H1 (cell line): ENCODE measurements around the gene PITPNB. TPM values are rescaled to one million over a fixed set of nuclear protein-coding genes. Genes with fewer than 3 reads are reported as not detected.

Experiments
- CTCF ChIA-PET: fragments of 300-600 bp; sonication (Branson Sonifier 250); formaldehyde crosslinking; loops from one replicate; lab custom pipeline; 2021; ENCODE audit not compliant: partially characterized antibody; lab: Charles Lee
- POLR2A ChIA-PET: fragments of 300-600 bp; sonication (Branson Sonifier 250); formaldehyde crosslinking; loops from one replicate; lab custom pipeline; 2021; ENCODE audit warnings: inconsistent platforms; ENCODE audit not compliant: partially characterized antibody; lab: Charles Lee
- DNase-seq, 2 experiments: peaks; one replicate each; pipeline versions ENCODE4 v3.0.0 to v3.0.0-alpha.2; 2010 to 2022; ENCODE audit warnings: low spot score in 2 of 2, low read depth in 1 of 2, mixed read lengths in 1 of 2
- FAIRE-seq: peaks from 2 replicates; lab custom pipeline; 2011; peaks lifted over from hg19 to GRCh38; lab: Jason Lieb, UNC
- H2AFZ ChIP-seq: 2 replicates; pipeline ENCODE4 v1.8.1; 2012; ENCODE audit warnings: low read length, inconsistent platforms
- H2AK5ac ChIP-seq: 2 replicates; pipeline ENCODE4 v1.6.1; 2013; ENCODE audit warnings: low read depth, low read length
- H2BK120ac ChIP-seq: replicated peaks from 2 replicates; pipeline ENCODE3; 2013; ENCODE audit warnings: low read depth, low read length, inconsistent platforms
- H2BK12ac ChIP-seq: 2 replicates; pipeline ENCODE4 v1.6.1; 2013; ENCODE audit warnings: low read depth, low read length
- H2BK15ac ChIP-seq: 2 replicates; pipeline ENCODE4 v1.6.1; 2013; ENCODE audit warnings: low read length
- H2BK20ac ChIP-seq: 2 replicates; pipeline ENCODE4 v1.6.1; 2013; ENCODE audit warnings: low read length
- H2BK5ac ChIP-seq: 2 replicates; pipeline ENCODE4 v1.6.1; 2013; ENCODE audit warnings: low read depth, low read length
- H3K14ac ChIP-seq: 2 replicates; pipeline ENCODE4 v1.6.1; 2013; ENCODE audit warnings: inconsistent platforms; ENCODE audit not compliant: insufficient read length
- H3K18ac ChIP-seq: 2 replicates; pipeline ENCODE4 v1.6.1; 2013; ENCODE audit warnings: low read length; ENCODE audit errors: extremely low read depth
- H3K23ac ChIP-seq: 2 replicates; pipeline ENCODE4 v1.6.1; 2013; ENCODE audit warnings: inconsistent platforms; ENCODE audit not compliant: insufficient read length
- H3K23me2 ChIP-seq: 2 replicates; pipeline ENCODE4 v1.6.1; 2013; ENCODE audit warnings: low read depth, low read length
- H3K27ac ChIP-seq: 2 replicates; pipeline ENCODE4 v1.6.1; 2011; ENCODE audit warnings: low read depth, low read length, inconsistent platforms
- H3K27me3 ChIP-seq, 4 experiments: replicated peaks in 1 of 4; 1 replicate in 1 of 4; 2 replicates in 3 of 4; pipeline versions ENCODE4 v1.6.1 to v1.8.1; 2011 to 2013; ENCODE audit warnings: low read length in 3 of 4, mild to moderate bottlenecking in 3 of 4, inconsistent platforms in 2 of 4, mixed read lengths in 2 of 4, moderate library complexity in 1 of 4; ENCODE audit not compliant: control insufficient read depth in 3 of 4, insufficient read depth in 3 of 4; ENCODE audit errors: extremely low read depth in 1 of 4
- H3K36me3 ChIP-seq, 4 experiments: 2 replicates each; pipeline versions ENCODE4 v1.6.1 to v1.8.1; 2011 to 2013; ENCODE audit warnings: mild to moderate bottlenecking in 4 of 4, low read length in 3 of 4, moderate library complexity in 2 of 4, control low read depth in 1 of 4, inconsistent platforms in 1 of 4; ENCODE audit not compliant: insufficient read depth in 4 of 4, control insufficient read depth in 2 of 4
- H3K4ac ChIP-seq: replicated peaks from 2 replicates; pipeline ENCODE3; 2013; ENCODE audit warnings: low read length, low read depth, mixed read lengths, inconsistent platforms; ENCODE audit not compliant: insufficient read length
- H3K4me1 ChIP-seq, 4 experiments: replicated peaks in 1 of 4; 1 replicate in 1 of 4; 2 replicates in 3 of 4; pipeline versions ENCODE4 v1.6.1 to v1.8.1; 2011 to 2013; ENCODE audit warnings: low read length in 3 of 4, inconsistent platforms in 2 of 4, mixed read lengths in 1 of 4; ENCODE audit not compliant: insufficient read depth in 4 of 4, control insufficient read depth in 3 of 4
- H3K4me2 ChIP-seq, 2 experiments: 2 replicates each; pipeline versions ENCODE4 v1.6.1 to v1.8.1; 2011 to 2013; ENCODE audit warnings: low read depth in 2 of 2, low read length in 2 of 2, control low read depth in 1 of 2, inconsistent platforms in 1 of 2, mild to moderate bottlenecking in 1 of 2; ENCODE audit not compliant: insufficient read depth in 1 of 2
- H3K4me3 ChIP-seq, 4 experiments: fragments of 200-600, 300-600 bp in 1 of 4; sonication (generic), shearing (Covaris generic), sonication (Bioruptor Twin) in 1 of 4; 2 replicates each; pipeline versions ENCODE4 v1.5.1 to v1.8.1; 2011 to 2016; ENCODE audit warnings: low read length in 4 of 4, low read depth in 3 of 4, control low read depth in 2 of 4, inconsistent platforms in 2 of 4, mild to moderate bottlenecking in 2 of 4, mixed read lengths in 1 of 4, moderate library complexity in 1 of 4; ENCODE audit not compliant: insufficient read depth in 2 of 4; ENCODE audit errors: extremely low read depth in 1 of 4
- H3K56ac ChIP-seq: replicated peaks from 2 replicates; pipeline ENCODE3; 2013; ENCODE audit warnings: low read depth, mild to moderate bottlenecking, mixed read lengths, low read length, inconsistent platforms; ENCODE audit not compliant: insufficient read length
- H3K79me1 ChIP-seq: 2 replicates; pipeline ENCODE4 v1.6.1; 2013; ENCODE audit warnings: low read depth, low read length, control low read depth
- H3K79me2 ChIP-seq, 2 experiments: 2 replicates each; pipeline versions ENCODE4 v1.6.1 to v1.8.1; 2012 to 2013; ENCODE audit warnings: low read length in 2 of 2, mild to moderate bottlenecking in 2 of 2, inconsistent platforms in 1 of 2; ENCODE audit not compliant: insufficient read depth in 2 of 2, control insufficient read depth in 1 of 2
- H3K9ac ChIP-seq, 4 experiments: replicated peaks in 1 of 4; 1 replicate in 1 of 4; 2 replicates in 3 of 4; pipeline versions ENCODE4 v1.6.1 to v1.8.1; 2011 to 2013; ENCODE audit warnings: low read depth in 3 of 4, low read length in 3 of 4, control low read depth in 2 of 4, mild to moderate bottlenecking in 2 of 4, moderate library complexity in 2 of 4, inconsistent platforms in 1 of 4; ENCODE audit errors: extremely low read depth in 1 of 4
- H3K9me3 ChIP-seq, 2 experiments: 2 replicates each; pipeline versions ENCODE4 v1.6.1 to v1.8.1; 2012 to 2013; ENCODE audit warnings: mild to moderate bottlenecking in 2 of 2, moderate library complexity in 2 of 2, control low read depth in 1 of 2, inconsistent platforms in 1 of 2, low read depth in 1 of 2, low read length in 1 of 2, mixed read lengths in 1 of 2; ENCODE audit not compliant: insufficient read depth in 2 of 2
- H4K20me1 ChIP-seq, 2 experiments: replicated peaks in 1 of 2; 2 replicates each; pipeline versions ENCODE3 to v1.8.1; 2011 to 2013; ENCODE audit warnings: inconsistent platforms in 2 of 2, low read length in 2 of 2, mild to moderate bottlenecking in 1 of 2; ENCODE audit not compliant: insufficient read depth in 2 of 2, control insufficient read depth in 1 of 2
- H4K5ac ChIP-seq: 2 replicates; pipeline ENCODE4 v1.6.1; 2013; ENCODE audit warnings: low read length, low read depth, mixed read lengths, inconsistent platforms; ENCODE audit not compliant: insufficient read length
- H4K8ac ChIP-seq: 2 replicates; pipeline ENCODE4 v1.8.0; 2013; ENCODE audit warnings: mild to moderate bottlenecking, moderate library complexity, low read length, inconsistent platforms; ENCODE audit not compliant: insufficient read depth; ENCODE audit errors: extremely low read depth
- H4K91ac ChIP-seq: replicated peaks from 2 replicates; pipeline ENCODE3; 2013; ENCODE audit warnings: low read length, mixed read lengths, inconsistent platforms; ENCODE audit not compliant: insufficient read length
- ASH2L ChIP-seq: fragments of 200-600, 300-600 bp; sonication (generic); IDR thresholded peaks from one replicate; pipeline ENCODE4 v1.7.1; 2017; ENCODE audit warnings: low read length
- BRCA1 ChIP-seq: IDR thresholded peaks from 2 replicates; pipeline ENCODE4 v1.6.1; 2012; ENCODE audit warnings: low read depth, low read length, improper control_type of control experiment
- CREB1 ChIP-seq: IDR thresholded peaks from 2 replicates; pipeline ENCODE4 v1.6.1; 2012; ENCODE audit warnings: inconsistent platforms
- CTBP2 ChIP-seq: IDR thresholded peaks from 2 replicates; pipeline ENCODE4 v1.7.0; 2011; ENCODE audit warnings: borderline replicate concordance, mild to moderate bottlenecking, moderate library complexity, mixed read lengths, low read length; ENCODE audit not compliant: insufficient read depth, insufficient read length
- GTF2F1 ChIP-seq: IDR thresholded peaks from 2 replicates; pipeline ENCODE4 v1.6.1; 2012; ENCODE audit warnings: low read depth, low read length, improper control_type of control experiment, borderline replicate concordance
- HDAC2 ChIP-seq, 2 experiments: fragments of 300-600 bp in 1 of 2; sonication (generic) in 1 of 2; IDR thresholded peaks; 2 replicates each; pipeline ENCODE4 v1.6.1; 2011 to 2012; ENCODE audit warnings: low read depth in 2 of 2, low read length in 2 of 2, mild to moderate bottlenecking in 2 of 2, moderate library complexity in 2 of 2, borderline replicate concordance in 1 of 2, inconsistent platforms in 1 of 2
- KDM1A ChIP-seq: fragments of 200-600, 300-600 bp; sonication (generic); IDR thresholded peaks from 2 replicates; pipeline ENCODE4 v1.7.1; 2016; ENCODE audit warnings: mild to moderate bottlenecking, low read length, borderline replicate concordance
- KDM5A ChIP-seq: fragments of 200-600 bp; IDR thresholded peaks from 2 replicates; pipeline ENCODE4 v1.7.1; 2012; ENCODE audit warnings: mild to moderate bottlenecking, low read length, inconsistent platforms, mixed read lengths
- MAFK ChIP-seq: IDR thresholded peaks from 2 replicates; pipeline ENCODE4 v1.6.1; 2012; ENCODE audit warnings: low read depth, mild to moderate bottlenecking, improper control_type of control experiment, low read length
- SIRT6 ChIP-seq: IDR thresholded peaks from one replicate; pipeline ENCODE4 v1.7.1; 2012; ENCODE audit warnings: low read length, inconsistent platforms
- SP4 ChIP-seq: IDR thresholded peaks from 2 replicates; pipeline ENCODE4 v1.6.1; 2012; ENCODE audit warnings: low read length, inconsistent platforms
- SRF ChIP-seq: IDR thresholded peaks from 2 replicates; pipeline ENCODE4 v1.6.1; 2011; ENCODE audit warnings: mild to moderate bottlenecking, low read depth, low read length, moderate library complexity
- WGBS, 2 experiments: shearing (Covaris generic) in 1 of 2; methylation state at CpG; one replicate each; pipeline versions ENCODE4 v1.1.6 to v1.1.7; 2013 to 2015; ENCODE audit warnings: low lambda C conversion rate in 2 of 2, mixed read lengths in 2 of 2, inconsistent platforms in 1 of 2, low coverage in 1 of 2, missing lambda C conversion rate in 1 of 2; ENCODE audit not compliant: insufficient replicate concordance in 2 of 2, insufficient coverage in 1 of 2, insufficient read length in 1 of 2; ENCODE audit errors: extremely low coverage in 1 of 2, missing lambda C conversion rate in 1 of 2; 5-methylcytosine and 5-hydroxymethylcytosine counted together
- polyA plus RNA-seq, 7 experiments: library from polyadenylated mRNA; depleted of rRNA in 3 of 7; stranded (reverse) in 5 of 7; unstranded in 2 of 7; fragments of >200 nt in 5 of 7; fragments of 200-250 nt in 2 of 7; gene quantifications; 1 replicate in 5 of 7; 2 replicates in 1 of 7; 4 replicates in 1 of 7; pipeline versions ENCODE4 v1.2.1 to v1.2.3, GENCODE V29; 2011 to 2013; ENCODE audit warnings: missing spikeins in 2 of 7, mixed read lengths in 2 of 7
- total RNA-seq: library from RNA; stranded (reverse); fragmentation: NEBNext Ultra II Directional; extraction: Animal tissue kit (Norgen Biotek cat#: 25700); gene quantifications from 2 replicates; pipeline ENCODE4 v1.2.1, GENCODE V29; 2021
- TF ChIP-seq, protein P1 (sequence below), 3 experiments: IDR thresholded peaks; 1 replicate in 2 of 3; 2 replicates in 1 of 3; pipeline versions ENCODE4 v1.5.1 to v1.6.1; 2011; ENCODE audit warnings: low read length in 3 of 3, mild to moderate bottlenecking in 3 of 3, inconsistent platforms in 2 of 3, low read depth in 1 of 3, moderate library complexity in 1 of 3; ENCODE audit not compliant: insufficient read depth in 1 of 3; ENCODE audit errors: control extremely low read depth in 1 of 3

The PITPNB gene
- total and polyA plus RNA-seq, 2 of the 8 experiments (the other 6 are each of a cell fraction or from before 2014, with no cell fraction given), result 24.6 to 89.3 TPM

GRCh38 chr22:27829620-27830019 lies 89.4 kb downstream of the PITPNB start:
- Histone ChIP-seq H3K27ac (no peak overlapping the region), H2AFZ (no peak overlapping the region), H4K91ac (no peak overlapping the region), H3K4me2 (no peak overlapping the region), H3K56ac (no peak overlapping the region), H2BK15ac (no peak overlapping the region), H2BK120ac (no peak overlapping the region), H4K20me1 (no peaks in the 10 kb centered on the region), H4K8ac (no peak overlapping the region), H3K79me1 (no peaks in the 10 kb centered on the region), H3K4me1 (no peaks in the 10 kb centered on the region), H2BK5ac (no peak overlapping the region), H3K18ac (no peak overlapping the region), H2AK5ac (no peak overlapping the region), H3K23ac (no peak overlapping the region), H3K79me2 (no peaks in the 10 kb centered on the region), H3K4me3 (no peak overlapping the region), H3K27me3 (0 out of 7 replicates have a peak, but pooled peaks cover 0 to 2% (median 0%) of the 10 kb centered on the region in 4 experiments), H3K14ac (no peak overlapping the region), H4K5ac (no peak overlapping the region), H3K36me3 (no peaks in the 10 kb centered on the region), H3K9me3 (no peaks in the 10 kb centered on the region), H2BK12ac (no peak overlapping the region), H2BK20ac (no peak overlapping the region), H3K4ac (no peak overlapping the region), H3K9ac (no peak overlapping the region), H3K23me2 (no peaks in the 10 kb centered on the region)
- FAIRE-seq, result no peak
- 74% methylated on average over 3 of the region's 3 CpGs; no CpG with 5 or more reads in 1 of the 2 experiments for WGBS, 2 experiments
- ChIA-PET CTCF (interaction anchor here (0.6 to 1.2 kb wide), 2 partner anchors 13 to 198 kb away, joined by 4 to 6 read pairs; no protein-coding TSS in a partner anchor), POLR2A (no interaction called here)
- no peak for DNase-seq
- TF ChIP-seq SP4, result no peak
- no peak for TF ChIP-seq CREB1
- no peak for TF ChIP-seq SRF
- TF ChIP-seq SIRT6, result no peak
- no peak for TF ChIP-seq CTBP2
- TF ChIP-seq KDM5A, result no peak
- TF ChIP-seq, protein P1, sequence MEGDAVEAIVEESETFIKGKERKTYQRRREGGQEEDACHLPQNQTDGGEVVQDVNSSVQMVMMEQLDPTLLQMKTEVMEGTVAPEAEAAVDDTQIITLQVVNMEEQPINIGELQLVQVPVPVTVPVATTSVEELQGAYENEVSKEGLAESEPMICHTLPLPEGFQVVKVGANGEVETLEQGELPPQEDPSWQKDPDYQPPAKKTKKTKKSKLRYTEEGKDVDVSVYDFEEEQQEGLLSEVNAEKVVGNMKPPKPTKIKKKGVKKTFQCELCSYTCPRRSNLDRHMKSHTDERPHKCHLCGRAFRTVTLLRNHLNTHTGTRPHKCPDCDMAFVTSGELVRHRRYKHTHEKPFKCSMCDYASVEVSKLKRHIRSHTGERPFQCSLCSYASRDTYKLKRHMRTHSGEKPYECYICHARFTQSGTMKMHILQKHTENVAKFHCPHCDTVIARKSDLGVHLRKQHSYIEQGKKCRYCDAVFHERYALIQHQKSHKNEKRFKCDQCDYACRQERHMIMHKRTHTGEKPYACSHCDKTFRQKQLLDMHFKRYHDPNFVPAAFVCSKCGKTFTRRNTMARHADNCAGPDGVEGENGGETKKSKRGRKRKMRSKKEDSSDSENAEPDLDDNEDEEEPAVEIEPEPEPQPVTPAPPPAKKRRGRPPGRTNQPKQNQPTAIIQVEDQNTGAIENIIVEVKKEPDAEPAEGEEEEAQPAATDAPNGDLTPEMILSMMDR (IDR thresholded peaks at IDR 0.05; ENCODE audit: control extremely low read depth in 1 of 3, insufficient read depth in 1 of 3, low read depth in 1 of 3, low read length in 3 of 3), result no peak
- no peak for TF ChIP-seq ASH2L
- no peak for TF ChIP-seq HDAC2 (IDR thresholded peaks at IDR 0.05; ENCODE audit: borderline replicate concordance in 1 of 2, low read depth in 2 of 2, low read length in 2 of 2)
- no peak for TF ChIP-seq BRCA1
- no peak for TF ChIP-seq KDM1A
- no peak for TF ChIP-seq GTF2F1
- no peak for TF ChIP-seq MAFK
